22Rv1 (cell line): ENCODE data around the gene GSG1L.

Experiments used
- H3K27ac ChIP-seq: fragments of 450-650 bp; 2 replicates; pipeline ENCODE4 v1.5.1; 2017
- CTCF ChIP-seq: fragments of 450-650 bp; IDR thresholded peaks from 2 replicates; pipeline ENCODE4 v1.5.1; 2017; ENCODE audit warnings: mild to moderate bottlenecking
- ZFX ChIP-seq: fragments of 450-650 bp; IDR thresholded peaks from 2 replicates; pipeline ENCODE4 v1.6.1; 2017; ENCODE audit warnings: antibody characterized with exemption, borderline replicate concordance

The GSG1L gene

DNA sequence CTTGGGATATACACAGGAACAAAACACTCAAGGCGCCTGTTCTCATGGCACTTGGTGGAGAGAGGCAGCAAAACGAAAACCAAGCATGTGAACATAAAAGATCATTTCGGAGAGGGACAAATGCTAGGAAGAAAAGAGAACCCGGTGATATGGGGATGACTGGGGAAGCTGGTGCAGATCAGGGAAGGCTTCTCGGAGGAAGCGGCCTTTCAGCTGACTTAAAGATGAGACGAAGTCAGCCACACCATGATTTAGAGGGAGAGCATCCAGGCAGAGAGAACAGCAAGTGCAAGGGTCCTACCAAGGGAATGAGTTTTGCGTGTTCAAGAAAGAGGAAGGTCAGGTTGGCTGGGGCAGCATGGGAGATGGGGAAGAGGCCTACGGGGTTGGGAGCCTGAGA lies 262.7 kb downstream of the GSG1L start:
- H3K27ac ChIP-seq = no peak overlapping the region
- no peak for TF ChIP-seq ZFX
- no peak for TF ChIP-seq CTCF

GRCh38 chr16:27799896-27800295 lies 263.6 kb downstream of the GSG1L start:
- no peak for TF ChIP-seq ZFX
- no peak for TF ChIP-seq CTCF
- no peak overlapping the region for H3K27ac ChIP-seq

- H3K27ac ChIP-seq = no peak overlapping the region
- TF ChIP-seq CTCF = no peak
- TF ChIP-seq ZFX = no peak
Observed at GRCh38 chr16:27798241-27798640, 265.3 kb downstream of the GSG1L start.

- no peak overlapping the region for H3K27ac ChIP-seq
- TF ChIP-seq ZFX = no peak
- no peak for TF ChIP-seq CTCF
Observed at GRCh38 chr16:27795992-27796614, 267.4 kb downstream of the GSG1L start.

- TF ChIP-seq CTCF (no peak), ZFX (no peak)
Observed at GRCh38 chr16:27793249-27793622, 270.3 kb downstream of the GSG1L start.

DNA sequence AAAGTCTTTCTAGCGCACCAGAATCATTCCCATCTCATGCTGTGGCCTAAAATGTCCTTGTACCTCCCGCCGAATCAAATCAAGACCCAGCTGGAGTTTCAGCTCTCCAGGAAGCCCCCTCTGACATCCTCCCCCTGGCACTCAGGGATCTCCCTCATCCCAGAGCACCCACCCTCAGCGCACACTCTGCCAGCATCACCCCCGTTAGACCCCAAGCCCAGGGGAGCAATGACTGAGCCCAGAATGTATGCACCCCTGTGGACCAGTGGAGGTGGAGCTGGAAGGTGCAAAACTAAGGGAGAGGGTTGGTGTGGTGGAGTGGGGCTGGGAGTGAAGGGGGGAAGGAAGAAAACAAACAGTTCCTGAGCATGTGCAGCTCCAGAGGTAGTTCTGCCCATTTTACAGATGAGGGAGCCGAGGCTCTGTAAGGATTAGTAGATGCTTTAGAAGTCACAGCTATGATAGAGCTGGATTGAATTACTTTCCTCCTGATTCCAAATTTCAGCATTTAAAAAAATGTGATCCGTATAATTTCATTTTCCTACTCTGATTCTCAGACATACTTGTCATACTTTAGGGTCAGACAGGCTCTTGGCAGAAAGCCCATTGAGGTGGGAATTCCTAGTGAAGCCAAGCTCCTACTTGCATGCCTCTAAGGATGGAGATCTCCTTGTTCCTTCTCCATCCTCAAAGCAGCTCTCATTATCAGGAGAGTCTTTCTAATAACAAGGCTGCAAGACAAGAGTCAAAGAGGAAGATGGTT lies 270.8 kb downstream of the GSG1L start:
- no peak overlapping the region for H3K27ac ChIP-seq
- TF ChIP-seq ZFX (no peak), CTCF (no peak)

More at GRCh38 chr16:27793249-27793622, 270.3 kb downstream of the GSG1L start:
- no peak overlapping the region for H3K27ac ChIP-seq

DNA sequence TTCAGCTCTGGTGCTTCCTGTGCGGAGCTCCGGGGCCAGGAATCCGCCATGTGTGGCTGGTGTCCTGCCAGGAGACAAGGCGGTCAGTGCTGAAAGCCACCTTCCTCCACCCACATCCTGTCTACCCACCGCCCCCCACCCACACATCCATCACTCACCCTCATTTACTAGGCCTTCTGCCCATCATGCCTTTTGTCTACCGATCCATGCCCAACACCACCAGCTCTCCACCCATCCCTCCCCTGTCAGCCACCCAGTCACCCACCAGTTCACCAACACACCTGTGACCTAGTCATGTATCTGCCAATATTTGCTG lies 272.2 kb downstream of the GSG1L start:
- no peak overlapping the region for H3K27ac ChIP-seq
- TF ChIP-seq CTCF = no peak
- no peak for TF ChIP-seq ZFX
